OCI-LY1 (cell line): ENCODE data around the gene ARHGAP24.

Experiments used
- EZH2 ChIP-seq: fragments of 200-600 bp; sonication (generic), shearing (Covaris generic); IDR thresholded peaks from 2 replicates; pipeline ENCODE4 v1.8.0; 2017; ENCODE audit warnings: borderline replicate concordance, mixed run types, mild to moderate bottlenecking, antibody characterized with exemption, low read length, moderate library complexity, mixed read lengths
- TF ChIP-seq, protein P1 (sequence below): fragments of 200-600 bp; sonication (generic), shearing (Covaris generic); IDR thresholded peaks from 2 replicates; pipeline ENCODE4 v1.5.1; 2017; ENCODE audit warnings: mild to moderate bottlenecking, antibody characterized with exemption, low read length, moderate library complexity, mixed read lengths

DNA sequence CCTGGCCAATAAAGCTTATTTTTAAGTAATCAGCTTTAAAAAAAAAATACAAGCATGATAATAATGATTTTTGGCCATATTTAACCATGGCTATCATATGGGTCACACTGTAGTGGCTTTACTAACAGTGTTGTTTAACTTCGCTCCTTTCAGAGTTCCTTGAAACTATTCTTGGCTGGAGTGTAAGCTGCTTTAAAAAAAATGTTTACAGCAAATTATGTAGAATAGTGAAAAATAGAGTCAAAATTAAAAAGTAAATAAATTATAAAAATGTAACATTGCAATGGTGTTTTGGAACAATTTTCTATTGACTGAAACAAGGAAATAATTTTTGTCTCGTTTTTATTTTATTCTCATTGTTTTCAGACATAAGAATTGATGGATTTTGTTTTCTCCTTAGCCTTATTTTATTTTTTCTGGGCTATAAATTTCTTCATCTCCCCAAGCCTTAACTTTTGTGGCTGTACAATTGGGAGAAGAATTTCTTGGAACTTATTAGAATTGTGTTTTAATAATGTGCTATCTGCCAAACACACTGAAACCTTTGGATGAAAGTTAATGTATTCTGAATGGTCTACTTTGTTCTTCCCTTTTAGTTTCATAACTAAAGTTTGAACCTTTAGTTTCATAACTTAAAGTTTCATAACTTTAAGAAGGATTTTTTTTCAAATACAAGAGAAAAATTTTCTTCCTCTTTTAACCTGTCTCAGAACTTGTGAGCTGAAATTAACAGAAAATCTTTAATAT is 182.0 kb downstream of the ARHGAP24 start:
- TF ChIP-seq, protein P1, sequence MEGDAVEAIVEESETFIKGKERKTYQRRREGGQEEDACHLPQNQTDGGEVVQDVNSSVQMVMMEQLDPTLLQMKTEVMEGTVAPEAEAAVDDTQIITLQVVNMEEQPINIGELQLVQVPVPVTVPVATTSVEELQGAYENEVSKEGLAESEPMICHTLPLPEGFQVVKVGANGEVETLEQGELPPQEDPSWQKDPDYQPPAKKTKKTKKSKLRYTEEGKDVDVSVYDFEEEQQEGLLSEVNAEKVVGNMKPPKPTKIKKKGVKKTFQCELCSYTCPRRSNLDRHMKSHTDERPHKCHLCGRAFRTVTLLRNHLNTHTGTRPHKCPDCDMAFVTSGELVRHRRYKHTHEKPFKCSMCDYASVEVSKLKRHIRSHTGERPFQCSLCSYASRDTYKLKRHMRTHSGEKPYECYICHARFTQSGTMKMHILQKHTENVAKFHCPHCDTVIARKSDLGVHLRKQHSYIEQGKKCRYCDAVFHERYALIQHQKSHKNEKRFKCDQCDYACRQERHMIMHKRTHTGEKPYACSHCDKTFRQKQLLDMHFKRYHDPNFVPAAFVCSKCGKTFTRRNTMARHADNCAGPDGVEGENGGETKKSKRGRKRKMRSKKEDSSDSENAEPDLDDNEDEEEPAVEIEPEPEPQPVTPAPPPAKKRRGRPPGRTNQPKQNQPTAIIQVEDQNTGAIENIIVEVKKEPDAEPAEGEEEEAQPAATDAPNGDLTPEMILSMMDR, result no peak
- no peak for TF ChIP-seq EZH2
